Measurements from ENCODE around the gene ZFHX3. TPM values are rescaled to one million over a fixed set of nuclear protein-coding genes. Genes with fewer than 3 reads are reported as not detected.

Gene ZFHX3
- total and polyA plus RNA-seq, 10 donors, result 0.47 to 18.5 (median 11.1) TPM

- no peaks in the 10 kb centered on the region for H3K27me3 ChIP-seq (replicated peaks in 1 of 7)
- peaks cover 0 to 57% (median 20%) of the 10 kb centered on the region in 6 donors for H3K4me1 ChIP-seq
- no peaks in the 10 kb centered on the region for H3K9me3 ChIP-seq
- no peak for DNase-seq
- 79 to 92% (median 86%) methylated on average over 11 of the region's 11 CpGs for WGBS, 5 donors
- no peak overlapping the region for H3K4me3 ChIP-seq
- H3K27ac ChIP-seq, result peak overlapping the region in 4 of 8 donors; percentile 32 to 72 (median 62)
- TF ChIP-seq POLR2A (IDR thresholded peaks at IDR 0.05), result no peak
- H3K36me3 ChIP-seq, result no peaks in the 10 kb centered on the region
- intact Hi-C loops (cut with DNase I; ENCODE audit: low total_unique reads), result no loop called here
These were observed 115.1 kb downstream of the ZFHX3 start for GRCh38 chr16:72932677-72933335.

- 9 to 19% (median 14%) methylated on average over 2 of the region's 2 CpGs for WGBS, 5 donors
- Histone ChIP-seq H3K27ac (peak overlapping the region in 6 of 8 donors; percentile 32 to 76 (median 62)), H3K36me3 (no peaks in the 10 kb centered on the region), H3K9me3 (no peaks in the 10 kb centered on the region), H3K27me3 (replicated peaks in 1 of 7) (no peaks in the 10 kb centered on the region), H3K4me1 (peaks cover 0 to 60% (median 18%) of the 10 kb centered on the region in 6 donors), H3K4me3 (peak overlapping the region in 1 of 8 donors; percentile 21)
- intact Hi-C loops (cut with DNase I; ENCODE audit: low total_unique reads), result no loop called here
- DNase-seq, result no peak
- no peak for TF ChIP-seq CTCF (IDR thresholded peaks at IDR 0.05 in 8 of 11, conservative IDR thresholded peaks at IDR 0.05 in 3 of 11)
- TF ChIP-seq POLR2A (IDR thresholded peaks at IDR 0.05), result no peak
- no peak for TF ChIP-seq POLR2AphosphoS5 (IDR thresholded peaks at IDR 0.05)
These were observed 115.9 kb downstream of the ZFHX3 start for GRCh38 chr16:72932050-72932449.

GRCh38 chr16:72930396-72930795 is 117.5 kb downstream of the ZFHX3 start:
- WGBS, 5 donors, result 84 to 99% (median 92%) methylated on average over 7 of the region's 7 CpGs
- Histone ChIP-seq H3K4me1 (peaks cover 0 to 53% (median 18%) of the 10 kb centered on the region in 6 donors), H3K27ac (no peak overlapping the region), H3K9me3 (no peaks in the 10 kb centered on the region), H3K36me3 (no peaks in the 10 kb centered on the region), H3K4me3 (no peak overlapping the region), H3K27me3 (replicated peaks in 1 of 7) (no peaks in the 10 kb centered on the region)
- no peak for TF ChIP-seq CTCF (IDR thresholded peaks at IDR 0.05 in 8 of 11, conservative IDR thresholded peaks at IDR 0.05 in 3 of 11)
- DNase-seq, result no peak
- intact Hi-C loops (cut with DNase I; ENCODE audit: low total_unique reads), result no loop called here

- H3K9me3 ChIP-seq, result no peaks in the 10 kb centered on the region
- H3K27me3 ChIP-seq (replicated peaks in 1 of 7), result no peaks in the 10 kb centered on the region
- intact Hi-C loops (cut with DNase I; ENCODE audit: low total_unique reads), result no loop called here
- no peaks in the 10 kb centered on the region for H3K36me3 ChIP-seq
- 73 to 94% (median 81%) methylated on average over 11 of the region's 11 CpGs for WGBS, 5 donors
- H3K27ac ChIP-seq, result no peak overlapping the region
- no peak overlapping the region for H3K4me3 ChIP-seq
- TF ChIP-seq CTCF (IDR thresholded peaks at IDR 0.05 in 8 of 11, conservative IDR thresholded peaks at IDR 0.05 in 3 of 11), result no peak
- TF ChIP-seq POLR2A (IDR thresholded peaks at IDR 0.05), result no peak
- no peak for TF ChIP-seq POLR2AphosphoS5 (IDR thresholded peaks at IDR 0.05)
- DNase-seq, result peak; percentile 28
- peaks cover 0 to 40% (median 17%) of the 10 kb centered on the region in 6 donors for H3K4me1 ChIP-seq
These were observed 119.6 kb downstream of the ZFHX3 start for GRCh38 chr16:72928090-72928981.
